GM12878 (cell line): ENCODE results near the gene IGFALS. TPM values are rescaled to one million over a fixed set of nuclear protein-coding genes. Genes with fewer than 3 reads are reported as not detected.

Experiments
- ATAC-seq: fragments of 200-7000 bp; cut with Tn5 transposase; 3 replicates; pipeline ENCODE4 v1.9.1; 2020; ENCODE audit warnings: mild to moderate bottlenecking, moderate library complexity
- BruUV-seq: library from RNA; stranded (reverse); fragments of 400-500 nt; replicated peaks from 2 replicates; lab custom pipeline; 2021; lab: Mats Ljungman, UMichigan
- CTCF ChIA-PET: fragments of 300-600 bp; sonication (Branson Sonifier 250); formaldehyde crosslinking; extraction: SDS; loops from one replicate; lab custom pipeline; 2021; ENCODE audit warnings: inconsistent platforms; lab: Yijun Ruan, JAX
- POLR2A ChIA-PET: fragments of 350-600 bp; formaldehyde crosslinking; extraction: SDS; loops from one replicate; lab custom pipeline; 2021; ENCODE audit warnings: inconsistent platforms; lab: Charles Lee
- RAD21 ChIA-PET: fragments of 300-600 bp; sonication (Branson Sonifier 250); formaldehyde crosslinking; loops from one replicate; lab custom pipeline; 2023; ENCODE audit warnings: antibody characterized with exemption; ENCODE audit not compliant: unreplicated experiment; lab: Charles Lee
- SMC1A ChIA-PET: fragments of 300-600 bp; sonication (Branson Sonifier 250); formaldehyde crosslinking; loops from one replicate; lab custom pipeline; 2023; ENCODE audit not compliant: unreplicated experiment, uncharacterized antibody; lab: Charles Lee
- DNase-seq: peaks from one replicate; pipeline ENCODE4 v3.0.0-alpha.2; 2011; ENCODE audit warnings: low read depth, low spot score
- FAIRE-seq: peaks from 3 replicates; lab custom pipeline; 2011; peaks lifted over from hg19 to GRCh38; lab: Jason Lieb, UNC
- H2AFZ ChIP-seq: 2 replicates; pipeline ENCODE4 v1.6.0; 2011; ENCODE audit warnings: low read depth, low read length, control low read depth; ENCODE audit not compliant: control insufficient read depth
- H3K27ac ChIP-seq: 2 replicates; pipeline ENCODE4 v1.5.1; 2011; ENCODE audit warnings: control low read depth; ENCODE audit not compliant: control insufficient read depth, insufficient read depth
- H3K27me3 ChIP-seq, 2 experiments: replicated peaks in 1 of 2; 2 replicates each; pipeline versions ENCODE4 v1.6.0 to v1.6.1; 2011; ENCODE audit warnings: low read length in 1 of 2; ENCODE audit not compliant: control insufficient read depth in 2 of 2, insufficient read depth in 2 of 2
- H3K36me3 ChIP-seq, 2 experiments: 2 replicates each; pipeline ENCODE4 v1.5.1; 2011; ENCODE audit warnings: low read length in 1 of 2; ENCODE audit not compliant: control insufficient read depth in 2 of 2, insufficient read depth in 2 of 2
- H3K4me1 ChIP-seq: 2 replicates; pipeline ENCODE4 v1.6.1; 2011; ENCODE audit warnings: mild to moderate bottlenecking, low read length, moderate library complexity, mixed read lengths; ENCODE audit not compliant: control insufficient read depth, insufficient read depth
- H3K4me2 ChIP-seq: 2 replicates; pipeline ENCODE4 v1.6.0; 2011; ENCODE audit warnings: control low read depth; ENCODE audit not compliant: control insufficient read depth, insufficient read depth
- H3K4me3 ChIP-seq: fragments of 200-600 bp; sonication (generic); 2 replicates; pipeline ENCODE4 v1.5.1; 2016
- H3K79me2 ChIP-seq: 2 replicates; pipeline ENCODE4 v1.6.0; 2011; ENCODE audit warnings: low read length; ENCODE audit not compliant: control insufficient read depth, insufficient read depth
- H3K9ac ChIP-seq: 2 replicates; pipeline ENCODE4 v1.8.0; 2011; ENCODE audit warnings: low read length, control low read depth, mixed read lengths; ENCODE audit not compliant: control insufficient read depth, insufficient read depth
- H3K9me3 ChIP-seq: replicated peaks from 3 replicates; pipeline ENCODE4 v1.5.1; 2011; ENCODE audit warnings: mild to moderate bottlenecking, low read length; ENCODE audit not compliant: control insufficient read depth, insufficient read depth
- H4K20me1 ChIP-seq: 2 replicates; pipeline ENCODE4 v1.6.0; 2011; ENCODE audit not compliant: control insufficient read depth, insufficient read depth
- CEBPB ChIP-seq, 2 experiments: fragments of 150-350 bp in 1 of 2; IDR thresholded peaks; 2 replicates each; pipeline ENCODE4 v1.6.1; 2012 to 2014; ENCODE audit warnings: low read depth in 2 of 2, low read length in 2 of 2, borderline replicate concordance in 1 of 2, inconsistent platforms in 1 of 2
- ELK1 ChIP-seq: IDR thresholded peaks from 2 replicates; pipeline ENCODE4 v1.6.1; 2012; ENCODE audit warnings: low read depth, low read length, improper control_type of control experiment
- GATAD2B ChIP-seq: fragments of 450-650 bp; conservative IDR thresholded peaks from 2 replicates; pipeline ENCODE4 v1.6.1; 2017; ENCODE audit warnings: low read depth, mild to moderate bottlenecking, moderate library complexity
- MTA3 ChIP-seq: IDR thresholded peaks from 2 replicates; pipeline ENCODE4 v1.6.1; 2012; ENCODE audit warnings: low read length, inconsistent platforms, borderline replicate concordance
- NFYB ChIP-seq: IDR thresholded peaks from 2 replicates; pipeline ENCODE4 v1.6.1; 2011; ENCODE audit warnings: low read depth, mild to moderate bottlenecking, low read length, improper control_type of control experiment, moderate library complexity; ENCODE audit not compliant: insufficient read depth
- NKRF ChIP-seq: fragments of 450-650 bp; conservative IDR thresholded peaks from 2 replicates; pipeline ENCODE4 v1.6.1; 2017; ENCODE audit warnings: mild to moderate bottlenecking, moderate library complexity
- NR2C2 ChIP-seq: IDR thresholded peaks from 2 replicates; pipeline ENCODE4 v1.6.1; 2011; ENCODE audit warnings: borderline replicate concordance, low read depth; ENCODE audit not compliant: control insufficient read depth, insufficient read length
- NR2F1 ChIP-seq: fragments of 450-650 bp; conservative IDR thresholded peaks from 2 replicates; pipeline ENCODE4 v1.6.1; 2017; ENCODE audit warnings: mild to moderate bottlenecking
- PAX8 ChIP-seq: fragments of 450-650 bp; IDR thresholded peaks from 2 replicates; pipeline ENCODE4 v1.6.1; 2017; ENCODE audit warnings: mild to moderate bottlenecking, moderate library complexity
- POLR2AphosphoS2 ChIP-seq: IDR thresholded peaks from 2 replicates; pipeline ENCODE4 v1.6.1; 2011; ENCODE audit warnings: low read depth, mild to moderate bottlenecking, low read length, improper control_type of control experiment, moderate library complexity
- RELB ChIP-seq: fragments of 450-650 bp; IDR thresholded peaks from 2 replicates; pipeline ENCODE4 v1.6.1; 2017; ENCODE audit warnings: low read depth, mild to moderate bottlenecking, moderate library complexity
- RUNX3 ChIP-seq: IDR thresholded peaks from 2 replicates; pipeline ENCODE4 v1.6.1; 2012; ENCODE audit warnings: low read length, inconsistent platforms
- STAT1 ChIP-seq: fragments of 450-650 bp; conservative IDR thresholded peaks from 2 replicates; pipeline ENCODE4 v1.6.1; 2014; ENCODE audit warnings: antibody characterized with exemption, mild to moderate bottlenecking
- TBL1XR1 ChIP-seq: IDR thresholded peaks from 2 replicates; pipeline ENCODE4 v1.6.1; 2012; ENCODE audit warnings: low read depth, low read length, improper control_type of control experiment
- TCF3 ChIP-seq: IDR thresholded peaks from 2 replicates; pipeline ENCODE4 v1.6.1; 2012; ENCODE audit warnings: low read depth, mild to moderate bottlenecking, low read length, borderline replicate concordance; ENCODE audit not compliant: insufficient read depth
- YY1 ChIP-seq: IDR thresholded peaks from 2 replicates; pipeline ENCODE4 v1.6.1; 2011; ENCODE audit warnings: low read depth, mild to moderate bottlenecking, low read length
- ZNF24 ChIP-seq: fragments of 450-650 bp; IDR thresholded peaks from 2 replicates; pipeline ENCODE4 v1.6.1; 2017; ENCODE audit warnings: antibody characterized with exemption, mild to moderate bottlenecking
- WGBS: methylation state at CpG from one replicate; pipeline ENCODE4 v1.1.6; 2016; ENCODE audit warnings: low lambda C conversion rate; ENCODE audit not compliant: insufficient replicate concordance, insufficient coverage; ENCODE audit errors: missing lambda C conversion rate; 5-methylcytosine and 5-hydroxymethylcytosine counted together
- in situ Hi-C: fragments of 300-500 bp; cut with MboI; formaldehyde crosslinking; loops from 9 replicates; pipeline ENCODE4 v1.14.3; 2018; ENCODE audit warnings: mixed read lengths
- intact Hi-C: fragments of 100-400 bp; cut with micrococcal nuclease; formaldehyde crosslinking; loops from one replicate; pipeline ENCODE4 v1.14.2; 2022; ENCODE audit not compliant: unreplicated experiment
- polyA plus RNA-seq, 11 experiments: library from polyadenylated mRNA; depleted of rRNA in 4 of 11; unstranded in 6 of 11; stranded (reverse) in 5 of 11; fragments of >200 nt; fragmentation: Nextera tagmentation in 4 of 11; fragmentation: Illumina TruSeq in 1 of 11; extraction: Ambion mirVana in 4 of 11; extraction: Trizol in 1 of 11; gene quantifications; 1 replicate in 1 of 11; 2 replicates in 10 of 11; pipeline versions ENCODE4 v1.2.1 to v1.2.3, GENCODE V29; 2011 to 2016; ENCODE audit warnings: inconsistent platforms in 2 of 11, missing spikeins in 2 of 11, low read depth in 1 of 11
- total RNA-seq, 4 experiments: library from RNA; depleted of rRNA in 3 of 4; stranded (reverse); fragments of >200 nt in 3 of 4; fragmentation: Illumina TruSeq in 1 of 4; extraction: Trizol in 1 of 4; gene quantifications; 2 replicates each; pipeline versions ENCODE4 v1.2.1 to v1.2.3, GENCODE V29; 2013 to 2021

IGFALS gene
- total and polyA plus RNA-seq, 10 of the 15 experiments (the other 5 are each of a cell fraction or from before 2014, with no cell fraction given) = 0.04 to 0.11 TPM; not detected in 8

- TF ChIP-seq NFYB = no peak
- TF ChIP-seq TCF3 = no peak
- TF ChIP-seq RUNX3 = no peak
- no peak for TF ChIP-seq ZNF24
- no peak for TF ChIP-seq PAX8
- no peak for TF ChIP-seq CEBPB (IDR thresholded peaks at IDR 0.05; ENCODE audit: borderline replicate concordance in 1 of 2, low read depth in 2 of 2, low read length in 2 of 2)
- TF ChIP-seq MTA3 = no peak
- no peak for TF ChIP-seq ELK1
- TF ChIP-seq STAT1 = no peak
These were observed 21.6 kb downstream of the IGFALS start (continued) for GRCh38 chr16:1771864-1772361.

GRCh38 chr16:1771188-1771863 is 22.2 kb downstream of the IGFALS start, which contains the start of gene NME3:
Gene NME3, minus strand, starts transcription at chr16:1771543. Its CDS starts 9 bp downstream, at chr16:1771534.
- CTCF ChIA-PET = interaction anchor here (1.9 kb wide), 1 partner anchor 11 kb away, joined by 12 read pairs; the partner anchor contains the start of genes NUBP2 and SPSB3
- TF ChIP-seq RELB (peak; percentile 82; the same call in 1 of the 2 replicates), GATAD2B (peak; percentile 25; the same call in 1 of the 2 replicates), TBL1XR1 (0 out of 2 replicates have a peak, but pooled peaks have one; percentile 20), ZNF24 (no peak), POLR2AphosphoS2 (peak; percentile 53; the same call in 1 of the 2 replicates), YY1 (peak; percentile 83; the same call in 1 of the 2 replicates), NR2C2 (no peak), NKRF (peak; percentile 78), NR2F1 (peak; percentile 56; the same call in 1 of the 2 replicates)

More at GRCh38 chr16:1771188-1771863, 22.2 kb downstream of the IGFALS start, which contains the start of gene NME3:
- Histone ChIP-seq H3K4me2 (peak within 1 kb of the TSS; percentile 86), H3K9ac (peak within 1 kb of the TSS; percentile 78), H3K4me3 (peak within 1 kb of the TSS; percentile 100), H3K27ac (peak within 1 kb of the TSS; percentile 89), H3K4me1 (peaks cover 15% of the 10 kb centered on the region), H4K20me1 (no peaks in the 10 kb centered on the region), H3K36me3 (peaks cover 0 to 20% of the 10 kb centered on the region in 2 experiments; a peak in 3 of 4 replicates), H3K79me2 (peaks cover 43% of the 10 kb centered on the region), H2AFZ (peak within 1 kb of the TSS; percentile 61), H3K9me3 (no peaks in the 10 kb centered on the region), H3K27me3 (no peaks in the 10 kb centered on the region)
- no TSS peak for BruUV-seq
- RAD21 ChIA-PET = interaction anchor here (3.1 kb wide), 1 partner anchor 11 kb away, joined by 22 read pairs; the partner anchor contains the start of genes NUBP2 and SPSB3
- POLR2A ChIA-PET = interaction anchor here (1.6 to 5.8 kb wide), 2 partner anchors 11 to 64 kb away, joined by 4 to 39 read pairs; partner anchors contain the start of genes NUBP2 and SPSB3
- ATAC-seq (peak; percentile 75), FAIRE-seq (peak; percentile 47), DNase-seq (no peak)
- in situ Hi-C loops = loop anchor here (5.0 kb wide), 1 partner anchor 59 kb away; no protein-coding TSS in a partner anchor
- intact Hi-C loops = loop anchor here (5.0 kb wide), 1 partner anchor 64 kb away; the partner anchor contains the start of gene MAPK8IP3
- SMC1A ChIA-PET = interaction anchor here (1.2 kb wide), 1 partner anchor 11 kb away, joined by 4 read pairs; the partner anchor contains the start of genes NUBP2 and SPSB3
- under 1% methylated on average over 57 of the region's 79 CpGs for WGBS
